Activated CD4-positive, CD25-positive, alpha-beta regulatory T cell treated with anti-CD3 and anti-CD28 coated beads, Interleukin-2, amount 50 U/mL, for 72 hours (primary cell): ENCODE results near the gene HOXA9.

Experiments used
- DNase-seq: peaks from one replicate; pipeline ENCODE4 v3.0.0; 2021

HOXA9 gene

GRCh38 chr7:27151931-27152815, 13.2 kb downstream of the HOXA9 start, which contains the start of gene HOXA3:
Gene HOXA3, minus strand, starts transcription at chr7:27152583. Its CDS starts 41,943 bp downstream, at chr7:27110640.
- no peak for DNase-seq

GRCh38 chr7:27151341-27151930, 13.9 kb downstream of the HOXA9 start:
- peak; percentile 31 for DNase-seq

GRCh38 chr7:27150568-27151340, 14.6 kb downstream of the HOXA9 start:
- DNase-seq: peak; percentile 72

DNA sequence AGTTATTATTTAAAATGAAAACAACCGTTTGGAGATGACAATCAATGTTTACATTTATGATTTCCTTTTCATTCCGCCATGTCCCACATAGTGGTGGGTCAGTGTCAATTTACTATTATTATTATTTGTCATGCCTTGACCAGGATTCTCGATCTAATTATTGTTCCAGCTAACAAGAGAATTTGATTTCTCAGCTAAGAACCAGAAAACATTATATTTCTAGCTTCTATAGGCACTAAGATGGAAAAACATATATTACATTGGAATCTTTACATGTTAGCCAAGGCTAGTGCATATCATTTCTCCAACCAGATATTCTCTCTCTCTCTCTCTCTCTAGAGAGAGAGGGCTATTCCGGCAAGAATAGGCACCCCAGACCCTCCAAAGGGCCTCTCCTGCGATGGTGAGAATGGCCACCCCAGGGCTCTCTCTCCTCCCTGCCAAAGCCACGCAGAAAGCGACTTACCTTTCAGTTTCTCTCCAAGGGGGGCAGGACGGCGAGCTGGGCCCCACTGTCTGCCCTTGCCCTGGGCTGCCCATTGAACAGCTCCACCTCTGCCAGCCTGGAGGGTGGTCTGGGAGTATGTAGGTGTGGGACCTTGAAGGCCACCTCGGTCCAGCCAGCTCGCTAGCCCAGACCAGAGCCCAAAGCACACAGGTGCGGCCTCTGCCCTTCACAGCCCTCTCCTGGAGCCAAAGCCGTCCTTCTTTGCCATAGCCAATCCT, 15.3 kb downstream of the HOXA9 start:
- no peak for DNase-seq

DNA sequence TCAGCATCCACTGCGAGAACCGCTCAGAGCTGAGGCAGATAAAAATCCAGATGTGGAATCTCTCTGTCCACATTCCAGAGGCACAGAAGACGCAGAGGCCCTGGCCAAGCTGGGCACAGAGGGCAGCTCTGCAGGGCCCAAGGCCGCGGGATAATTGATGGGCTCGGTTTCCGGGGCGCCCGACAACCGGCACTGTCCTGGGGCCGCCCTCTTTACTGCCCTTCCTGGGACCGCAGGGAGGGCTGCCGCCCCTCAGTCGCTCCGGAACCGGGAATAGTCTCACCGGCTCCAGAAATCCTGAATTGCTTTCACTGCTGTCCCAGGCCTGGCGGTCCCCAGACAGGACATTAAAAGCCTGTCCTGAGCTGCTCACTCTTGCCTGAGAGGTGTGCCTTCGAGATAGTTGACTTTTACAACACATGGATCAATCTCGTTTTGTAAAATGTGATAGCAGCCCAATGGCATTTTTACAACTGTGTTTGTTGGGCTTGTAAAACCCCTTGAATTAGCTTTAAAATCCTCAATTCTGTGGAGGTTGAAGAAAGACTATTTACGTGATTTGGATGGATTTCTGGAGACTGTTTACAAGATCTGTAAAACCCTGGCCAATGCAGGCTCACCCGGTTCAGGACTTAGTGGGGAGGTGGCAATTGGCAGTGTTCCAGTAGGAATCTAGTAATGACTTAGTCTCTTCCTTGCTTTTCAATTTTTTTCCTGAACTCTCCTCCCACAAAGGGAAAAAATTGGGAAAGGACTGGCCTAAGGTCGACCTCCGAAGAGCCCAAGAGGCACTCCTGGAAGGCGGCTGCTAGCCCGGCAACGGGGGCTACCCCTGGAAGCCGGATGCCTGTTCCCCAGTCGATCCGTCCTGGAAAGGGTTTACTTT, 16.3 kb downstream of the HOXA9 start:
- no peak for DNase-seq

DNA sequence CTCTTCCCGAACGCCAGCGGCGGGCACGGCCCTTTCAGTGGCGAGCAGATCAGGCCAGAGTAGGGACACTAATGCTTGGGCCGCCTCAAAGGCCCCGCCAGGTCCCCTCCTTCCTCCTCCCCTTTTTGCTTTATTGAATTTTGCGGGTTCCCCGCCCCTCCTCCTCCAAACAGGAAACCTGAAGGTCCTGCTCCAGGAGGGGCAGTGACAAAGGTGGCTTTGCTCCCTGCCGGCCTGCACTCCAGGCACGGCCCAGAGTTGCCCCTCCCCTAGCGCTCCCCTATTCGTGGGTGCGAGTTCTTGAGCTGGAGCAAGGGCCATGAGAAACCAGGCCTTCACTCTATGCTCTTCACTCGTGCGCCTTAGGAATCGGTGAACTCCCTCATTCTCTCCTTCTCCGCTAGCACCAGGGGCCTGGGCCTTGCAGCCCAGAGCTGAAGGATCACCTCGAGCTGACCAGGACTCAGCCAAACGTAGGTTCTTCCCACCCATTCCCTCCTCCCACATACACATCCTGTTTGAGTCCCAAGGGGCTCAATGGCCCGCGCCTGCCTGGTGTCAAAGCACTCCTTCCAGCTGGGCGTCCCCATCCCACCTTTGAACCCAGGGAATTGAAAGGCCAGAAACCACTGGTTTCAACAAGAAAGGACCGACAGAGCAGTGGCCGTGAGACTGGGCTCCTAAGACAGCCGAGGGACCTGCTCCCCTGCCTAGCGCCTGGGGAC, 17.1 kb downstream of the HOXA9 start:
- peak; percentile 29 for DNase-seq

- DNase-seq: peak; percentile 34
Observed at GRCh38 chr7:27147199-27148030, 17.9 kb downstream of the HOXA9 start, which contains the start of gene HOXA6. Gene HOXA6, minus strand, starts transcription at chr7:27147774. Its CDS starts 25 bp downstream, at chr7:27147749.

DNA sequence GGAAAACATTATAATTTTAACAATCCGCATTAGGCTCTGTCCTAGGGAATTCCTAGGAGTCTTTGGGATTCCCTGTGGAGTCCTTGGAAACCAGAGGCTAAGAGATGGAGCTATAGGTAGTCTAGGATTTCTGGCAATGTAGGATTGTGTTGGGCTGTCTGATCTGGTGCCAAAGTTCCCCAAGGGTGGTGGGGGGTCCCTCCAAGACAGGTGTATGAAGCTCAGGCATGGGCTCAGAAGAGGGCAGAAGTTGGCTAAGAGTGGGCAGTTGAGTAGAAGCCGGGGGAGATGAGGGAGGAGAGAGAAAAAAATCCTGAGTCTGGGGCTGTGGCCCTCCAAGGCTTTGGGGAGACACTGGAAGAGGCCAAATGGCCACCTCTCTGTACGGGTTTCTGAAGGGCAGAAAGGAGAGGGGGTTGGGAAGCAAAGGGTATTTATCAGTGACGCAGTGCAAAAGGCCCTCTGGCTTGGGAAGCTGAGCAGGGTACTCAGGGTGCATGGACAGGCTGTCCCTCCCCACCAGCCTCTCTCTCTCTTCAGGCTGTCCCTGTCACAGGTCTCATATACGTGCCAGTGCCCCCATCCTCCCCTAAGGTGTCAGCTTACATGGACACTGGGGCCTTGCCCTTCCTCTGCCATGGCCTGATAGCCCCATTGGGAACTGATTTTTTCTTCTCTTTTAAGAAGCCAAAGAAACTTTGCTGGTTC, 18.7 kb downstream of the HOXA9 start:
- no peak for DNase-seq

GRCh38 chr7:27145914-27146412, 19.4 kb downstream of the HOXA9 start:
- DNase-seq: no peak

- DNase-seq: no peak
Observed at GRCh38 chr7:27145165-27145913, 20.0 kb downstream of the HOXA9 start.

DNA sequence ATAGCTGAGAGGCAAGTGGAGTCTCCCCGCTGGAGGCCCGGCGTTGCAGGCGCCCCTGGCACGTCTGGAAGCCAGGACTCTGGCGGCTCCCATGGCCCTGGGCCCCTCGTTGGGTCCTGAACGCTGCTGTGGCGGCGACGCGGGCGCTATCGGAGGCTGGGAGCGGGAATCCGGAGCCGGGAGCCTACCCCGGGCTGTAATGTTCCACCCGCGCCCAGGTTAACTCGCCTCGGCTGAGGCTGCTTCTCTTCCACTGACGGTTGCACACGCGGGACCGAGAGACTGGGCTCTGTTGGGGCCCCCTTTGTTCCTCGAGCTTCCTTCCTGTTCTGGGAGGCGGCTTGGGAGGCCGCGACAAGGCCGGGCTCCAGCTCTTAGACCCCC, 20.6 kb downstream of the HOXA9 start:
- no peak for DNase-seq

GRCh38 chr7:27143950-27144780, 21.2 kb downstream of the HOXA9 start:
- DNase-seq: no peak

GRCh38 chr7:27143023-27143949, 22.1 kb downstream of the HOXA9 start, which contains the start of gene HOXA5:
Gene HOXA5, minus strand, starts transcription at chr7:27143681. Its CDS starts 74 bp downstream, at chr7:27143607.
- no peak for DNase-seq

DNA sequence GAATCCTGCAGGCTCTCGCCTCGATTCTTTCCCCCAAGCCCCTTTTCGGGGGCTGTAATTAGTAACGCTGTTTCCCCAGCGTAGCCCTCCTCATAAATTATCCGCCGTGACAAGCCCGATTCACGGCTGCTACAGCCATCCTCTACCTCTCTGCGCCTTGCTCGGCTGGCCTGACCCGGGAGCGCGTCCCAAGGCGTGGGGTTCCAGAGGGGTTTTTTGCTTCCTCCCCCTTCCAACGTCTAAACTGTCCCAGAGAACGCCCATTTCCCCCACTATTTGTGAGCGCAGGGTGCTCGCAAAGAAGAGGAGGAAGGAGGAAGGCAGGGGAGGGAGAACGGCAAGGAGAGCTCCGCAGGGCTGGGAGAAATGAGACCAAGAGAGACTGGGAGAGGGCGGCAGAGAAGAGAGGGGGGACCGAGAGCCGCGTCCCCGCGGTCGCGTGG, 22.7 kb downstream of the HOXA9 start:
- no peak for DNase-seq

DNA sequence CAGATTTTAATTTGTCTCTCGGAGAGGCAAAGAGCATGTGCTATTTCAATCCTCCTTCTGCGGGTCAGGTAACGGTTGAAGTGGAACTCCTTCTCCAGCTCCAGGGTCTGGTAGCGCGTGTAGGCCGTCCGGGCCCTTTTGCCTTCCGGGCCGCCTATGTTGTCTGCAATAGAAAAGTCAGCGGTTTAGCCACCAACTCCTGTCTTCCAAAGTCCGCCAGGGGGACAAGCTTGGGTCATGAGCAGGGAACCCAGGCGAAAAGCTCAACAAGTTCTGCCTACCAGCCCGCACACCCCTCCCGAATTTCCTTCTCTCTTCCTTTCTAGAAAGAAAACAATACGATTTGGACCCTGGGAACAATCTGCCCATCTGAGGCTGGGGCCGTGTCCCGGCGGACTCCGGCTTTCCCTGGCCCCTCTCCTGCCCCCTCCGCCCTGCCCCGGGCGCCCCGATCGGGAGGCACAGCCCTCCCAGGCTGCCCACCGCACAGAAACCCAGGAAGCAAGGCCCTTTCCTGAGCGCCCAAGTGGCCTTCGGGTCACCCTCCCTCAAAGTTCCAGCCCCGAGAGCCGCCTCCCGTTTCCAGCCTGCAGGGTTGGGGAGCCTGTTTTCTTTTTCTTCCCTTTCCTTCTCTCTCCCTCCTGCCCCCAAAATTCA, 23.3 kb downstream of the HOXA9 start:
- DNase-seq: no peak
